Effector memory CD4-positive, alpha-beta T cell (primary cell): ENCODE data around the gene NTPCR.

Experiments
- DNase-seq, 3 donors: peaks; one replicate each; pipeline ENCODE4 v3.0.0-alpha.2; 2020
- H3K27ac ChIP-seq: 2 replicates; pipeline ENCODE4 v1.7.0; 2013; ENCODE audit warnings: mild to moderate bottlenecking, low read length, moderate library complexity; ENCODE audit not compliant: insufficient read depth, poor library complexity, severe bottlenecking
- H3K27me3 ChIP-seq: replicated peaks from 2 replicates; pipeline ENCODE4 v1.7.0; 2013; ENCODE audit warnings: mild to moderate bottlenecking, low read length; ENCODE audit not compliant: insufficient read depth, control insufficient read depth, poor library complexity, severe bottlenecking
- H3K36me3 ChIP-seq: 2 replicates; pipeline ENCODE4 v1.7.0; 2013; ENCODE audit warnings: mild to moderate bottlenecking, low read length, moderate library complexity; ENCODE audit not compliant: control insufficient read depth, insufficient read depth
- H3K4me1 ChIP-seq: 2 replicates; pipeline ENCODE4 v1.7.0; 2013; ENCODE audit warnings: low read length, mild to moderate bottlenecking; ENCODE audit not compliant: control insufficient read depth, insufficient read depth, poor library complexity, severe bottlenecking
- H3K4me3 ChIP-seq: 2 replicates; pipeline ENCODE4 v1.7.0; 2013; ENCODE audit warnings: low read length, low read depth, mild to moderate bottlenecking; ENCODE audit not compliant: insufficient read depth, poor library complexity, severe bottlenecking
- H3K9me3 ChIP-seq: 2 replicates; pipeline ENCODE4 v1.7.0; 2013; ENCODE audit warnings: mild to moderate bottlenecking, low read length, moderate library complexity; ENCODE audit not compliant: control insufficient read depth

NTPCR gene

GRCh38 chr1:232958067-232958466 lies 7.7 kb downstream of the NTPCR start:
- Histone ChIP-seq H3K4me1 (no peaks in the 10 kb centered on the region), H3K9me3 (no peaks in the 10 kb centered on the region), H3K36me3 (peaks cover 26% of the 10 kb centered on the region), H3K27me3 (no peaks in the 10 kb centered on the region), H3K4me3 (no peak overlapping the region), H3K27ac (no peak overlapping the region)
- DNase-seq, result no peak

- H3K4me1 ChIP-seq, result no peaks in the 10 kb centered on the region
- H3K36me3 ChIP-seq, result peaks cover 11% of the 10 kb centered on the region
- H3K27me3 ChIP-seq, result no peaks in the 10 kb centered on the region
- DNase-seq, result no peak
- H3K4me3 ChIP-seq, result no peak overlapping the region
- H3K27ac ChIP-seq, result no peak overlapping the region
- H3K9me3 ChIP-seq, result no peaks in the 10 kb centered on the region
Observed at GRCh38 chr1:232962761-232963745, 12.6 kb downstream of the NTPCR start.

- Histone ChIP-seq H3K27ac (no peak overlapping the region), H3K4me1 (no peaks in the 10 kb centered on the region), H3K4me3 (no peak overlapping the region), H3K9me3 (no peaks in the 10 kb centered on the region), H3K27me3 (no peaks in the 10 kb centered on the region), H3K36me3 (peaks cover 4% of the 10 kb centered on the region)
- no peak for DNase-seq
Observed at GRCh38 chr1:232964601-232965000, 14.2 kb downstream of the NTPCR start.

GRCh38 chr1:232965124-232965911 lies 14.9 kb downstream of the NTPCR start:
- no peaks in the 10 kb centered on the region for H3K9me3 ChIP-seq
- no peak overlapping the region for H3K4me3 ChIP-seq
- H3K27me3 ChIP-seq, result no peaks in the 10 kb centered on the region
- H3K27ac ChIP-seq, result no peak overlapping the region
- no peaks in the 10 kb centered on the region for H3K4me1 ChIP-seq
- no peak for DNase-seq
- H3K36me3 ChIP-seq, result peaks cover 9% of the 10 kb centered on the region

GRCh38 chr1:232965912-232966217 lies 15.5 kb downstream of the NTPCR start:
- H3K36me3 ChIP-seq, result peaks cover 13% of the 10 kb centered on the region
- no peak overlapping the region for H3K27ac ChIP-seq
- no peaks in the 10 kb centered on the region for H3K27me3 ChIP-seq
- no peaks in the 10 kb centered on the region for H3K4me1 ChIP-seq
- no peaks in the 10 kb centered on the region for H3K9me3 ChIP-seq
- no peak overlapping the region for H3K4me3 ChIP-seq
- DNase-seq, result no peak

- Histone ChIP-seq H3K27me3 (no peaks in the 10 kb centered on the region), H3K4me1 (no peaks in the 10 kb centered on the region), H3K4me3 (no peak overlapping the region), H3K9me3 (no peaks in the 10 kb centered on the region), H3K36me3 (peaks cover 21% of the 10 kb centered on the region), H3K27ac (no peak overlapping the region)
- no peak for DNase-seq
Observed at GRCh38 chr1:232966663-232967062, 16.3 kb downstream of the NTPCR start.

- Histone ChIP-seq H3K36me3 (peaks cover 32% of the 10 kb centered on the region), H3K9me3 (no peaks in the 10 kb centered on the region), H3K4me1 (no peaks in the 10 kb centered on the region), H3K27ac (no peak overlapping the region), H3K27me3 (no peaks in the 10 kb centered on the region), H3K4me3 (no peak overlapping the region)
- no peak for DNase-seq
Observed at GRCh38 chr1:232968391-232968790, 18.0 kb downstream of the NTPCR start.

- H3K4me3 ChIP-seq, result no peak overlapping the region
Observed at GRCh38 chr1:232968965-232969364, 18.6 kb downstream of the NTPCR start.

GRCh38 chr1:232969799-232970198 lies 19.4 kb downstream of the NTPCR start:
- H3K9me3 ChIP-seq, result no peaks in the 10 kb centered on the region
- H3K36me3 ChIP-seq, result peaks cover 27% of the 10 kb centered on the region

More at GRCh38 chr1:232968965-232969364, 18.6 kb downstream of the NTPCR start:
- Histone ChIP-seq H3K27me3 (no peaks in the 10 kb centered on the region), H3K27ac (no peak overlapping the region), H3K9me3 (no peaks in the 10 kb centered on the region), H3K4me1 (no peaks in the 10 kb centered on the region), H3K36me3 (peaks cover 30% of the 10 kb centered on the region)
- DNase-seq, result no peak

GRCh38 chr1:232970508-232970907 lies 20.1 kb downstream of the NTPCR start:
- DNase-seq, result no peak
- Histone ChIP-seq H3K36me3 (peaks cover 27% of the 10 kb centered on the region), H3K4me3 (no peak overlapping the region), H3K9me3 (no peaks in the 10 kb centered on the region), H3K27me3 (no peaks in the 10 kb centered on the region), H3K4me1 (no peaks in the 10 kb centered on the region), H3K27ac (no peak overlapping the region)

More at GRCh38 chr1:232969799-232970198, 19.4 kb downstream of the NTPCR start:
- no peak overlapping the region for H3K4me3 ChIP-seq
- H3K4me1 ChIP-seq, result no peaks in the 10 kb centered on the region
- no peak overlapping the region for H3K27ac ChIP-seq
- no peaks in the 10 kb centered on the region for H3K27me3 ChIP-seq
- no peak for DNase-seq
